MG63 (cell line): ENCODE data around the gene HSF5. TPM values are rescaled to one million over a fixed set of nuclear protein-coding genes. Genes with fewer than 3 reads are reported as not detected.

Experiments used
- DNase-seq: peaks from one replicate; pipeline ENCODE4 v3.0.0-alpha.2; 2020
- H3K27me3 ChIP-seq: fragments of 250-450 bp; sonication (Bioruptor Pico); 2 replicates; pipeline ENCODE4 v1.5.1; 2020; ENCODE audit warnings: mild to moderate bottlenecking, moderate library complexity
- H3K36me3 ChIP-seq: fragments of 250-450 bp; sonication (Bioruptor Pico); 2 replicates; pipeline ENCODE4 v1.5.1; 2020; ENCODE audit warnings: mild to moderate bottlenecking, moderate library complexity
- H3K4me3 ChIP-seq: fragments of 250-450 bp; sonication (Bioruptor Pico); 2 replicates; pipeline ENCODE4 v1.5.1; 2020; ENCODE audit warnings: mild to moderate bottlenecking, moderate library complexity
- H3K9me3 ChIP-seq: fragments of 250-450 bp; sonication (Bioruptor Pico); 2 replicates; pipeline ENCODE4 v1.5.1; 2020; ENCODE audit warnings: mild to moderate bottlenecking, moderate library complexity
- total RNA-seq: library from RNA; depleted of rRNA; stranded (reverse); fragments of >200 nt; shearing (Covaris generic); gene quantifications from 2 replicates; pipeline ENCODE4 v1.2.3, GENCODE V29; 2014; ENCODE audit warnings: low replicate concordance

The HSF5 gene
- total RNA-seq, 1 experiment from 2014 or later, result not detected

DNA sequence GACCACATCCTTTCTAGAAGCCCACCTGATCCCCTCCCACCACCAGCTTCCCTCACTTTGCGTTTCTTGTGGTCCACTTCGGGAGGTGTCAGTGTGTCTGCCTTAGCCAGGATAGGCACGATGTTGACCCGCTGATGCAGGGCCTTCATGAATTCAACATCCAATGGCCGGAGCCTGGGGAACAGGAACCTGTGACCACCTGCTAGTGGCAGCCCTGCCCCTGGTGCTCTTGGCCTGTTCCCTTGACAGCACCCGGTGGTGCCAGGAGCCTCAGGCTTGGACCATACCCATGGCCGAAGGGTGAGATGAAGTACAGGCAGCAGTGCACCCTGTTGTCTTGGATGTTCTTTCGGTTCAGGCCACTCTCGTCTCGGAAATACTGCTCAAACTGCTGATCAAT is 33.5 kb upstream of the HSF5 start:
- Histone ChIP-seq H3K36me3 (no peaks in the 10 kb centered on the region), H3K27me3 (no peaks in the 10 kb centered on the region), H3K9me3 (no peaks in the 10 kb centered on the region), H3K4me3 (no peak overlapping the region)
- DNase-seq, result no peak

DNA sequence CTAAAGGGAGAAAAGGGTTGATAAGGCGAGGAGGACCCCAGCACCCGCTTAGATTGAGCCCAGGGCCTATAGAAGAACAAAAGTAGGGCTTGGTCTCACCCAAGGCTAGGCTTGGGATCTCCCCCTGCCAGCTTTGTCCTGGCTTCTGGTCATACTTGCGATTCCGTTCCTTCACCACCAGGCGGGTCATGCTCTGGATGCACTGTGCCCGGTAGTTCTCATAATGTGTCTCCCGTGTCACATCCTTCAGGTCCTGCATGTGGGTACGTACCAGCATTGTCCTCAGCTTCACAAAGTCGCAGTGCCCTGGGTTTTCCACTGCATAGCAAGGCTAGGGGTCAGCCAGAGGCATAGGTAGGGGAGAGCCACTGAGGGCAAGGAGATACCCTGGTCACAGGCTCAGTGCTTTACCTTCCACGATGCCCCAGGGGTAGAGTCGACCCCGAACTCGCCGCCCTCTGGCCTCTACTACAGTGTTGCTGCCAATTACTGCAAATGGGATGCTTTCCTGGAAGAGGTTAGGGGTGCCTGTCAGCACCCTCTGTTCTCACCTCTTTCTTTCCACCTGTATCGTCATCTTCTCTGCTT is 32.7 kb upstream of the HSF5 start:
- Histone ChIP-seq H3K9me3 (no peaks in the 10 kb centered on the region), H3K4me3 (no peak overlapping the region), H3K27me3 (no peaks in the 10 kb centered on the region), H3K36me3 (no peaks in the 10 kb centered on the region)
- DNase-seq, result peak; percentile 24

- DNase-seq, result peak; percentile 100
- Histone ChIP-seq H3K36me3 (no peaks in the 10 kb centered on the region; the same call in 1 of the 2 replicates), H3K9me3 (no peaks in the 10 kb centered on the region), H3K27me3 (no peaks in the 10 kb centered on the region), H3K4me3 (peak overlapping the region; percentile 68)
Measured at GRCh38 chr17:58517928-58518609, 29.9 kb upstream of the HSF5 start.

DNA sequence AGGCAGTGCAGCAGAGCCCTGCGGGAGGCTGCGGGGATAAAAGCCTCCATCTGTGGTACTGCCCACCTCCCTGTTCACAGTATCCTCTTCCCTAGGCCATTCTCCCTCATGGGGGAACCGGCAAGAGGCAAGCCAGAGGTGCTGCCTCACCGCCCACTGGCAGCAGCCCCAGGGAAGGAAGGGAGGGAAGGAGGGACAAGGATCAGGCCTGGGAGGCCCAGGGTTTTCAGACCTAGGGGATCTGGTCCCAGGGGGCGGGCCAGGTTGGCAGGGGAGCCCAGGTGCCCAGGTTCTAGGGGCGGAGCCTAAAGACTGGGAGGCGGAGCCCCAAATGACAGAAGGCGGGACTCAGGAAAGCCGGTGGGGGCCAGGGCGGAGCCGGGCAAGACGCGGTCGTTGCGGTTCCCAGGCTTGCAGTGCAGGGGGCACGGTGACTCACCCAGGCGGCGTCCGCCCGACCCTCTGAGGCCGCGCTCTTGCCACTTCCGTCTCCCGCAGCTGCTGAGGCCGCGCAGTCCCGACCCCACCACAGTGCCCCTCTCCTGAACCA is 29.2 kb upstream of the HSF5 start:
- Histone ChIP-seq H3K9me3 (no peaks in the 10 kb centered on the region), H3K27me3 (no peaks in the 10 kb centered on the region), H3K4me3 (peak overlapping the region; percentile 68), H3K36me3 (peaks cover 6% of the 10 kb centered on the region)
- no peak for DNase-seq

GRCh38 chr17:58516644-58517377 is 28.6 kb upstream of the HSF5 start:
- no peaks in the 10 kb centered on the region for H3K27me3 ChIP-seq
- no peak for DNase-seq
- H3K4me3 ChIP-seq, result peak overlapping the region; percentile 68
- peaks cover 10% of the 10 kb centered on the region for H3K36me3 ChIP-seq
- H3K9me3 ChIP-seq, result no peaks in the 10 kb centered on the region

- peaks cover 20% of the 10 kb centered on the region for H3K36me3 ChIP-seq
- no peak overlapping the region for H3K4me3 ChIP-seq
- DNase-seq, result no peak
- no peaks in the 10 kb centered on the region for H3K27me3 ChIP-seq
- H3K9me3 ChIP-seq, result no peaks in the 10 kb centered on the region
Measured at GRCh38 chr17:58515286-58515685, 27.1 kb upstream of the HSF5 start.

- no peaks in the 10 kb centered on the region for H3K27me3 ChIP-seq
- DNase-seq, result no peak
- H3K4me3 ChIP-seq, result peak overlapping the region; percentile 73
- no peaks in the 10 kb centered on the region for H3K9me3 ChIP-seq
- peaks cover 25% of the 10 kb centered on the region for H3K36me3 ChIP-seq
Measured at GRCh38 chr17:58514770-58515157, 26.6 kb upstream of the HSF5 start.

- Histone ChIP-seq H3K9me3 (no peaks in the 10 kb centered on the region), H3K27me3 (no peaks in the 10 kb centered on the region), H3K4me3 (peak within 1 kb of the TSS; percentile 73), H3K36me3 (peaks cover 28% of the 10 kb centered on the region)
- peak; percentile 83 for DNase-seq
Measured at GRCh38 chr17:58513965-58514769, 26.0 kb upstream of the HSF5 start, which contains the start of gene MTMR4. TSS of gene MTMR4 (minus strand) at chr17:58514638. CDS start at chr17:58514407, 231 bp downstream.

GRCh38 chr17:58513267-58513964 is 25.2 kb upstream of the HSF5 start:
- DNase-seq, result no peak
- H3K36me3 ChIP-seq, result peaks cover 34% of the 10 kb centered on the region

GRCh38 chr17:58510075-58510474 is 21.9 kb upstream of the HSF5 start:
- peaks cover 50% of the 10 kb centered on the region for H3K36me3 ChIP-seq
- no peaks in the 10 kb centered on the region for H3K9me3 ChIP-seq
- no peak overlapping the region for H3K4me3 ChIP-seq
- H3K27me3 ChIP-seq, result no peaks in the 10 kb centered on the region
- no peak for DNase-seq

More at GRCh38 chr17:58513267-58513964, 25.2 kb upstream of the HSF5 start:
- Histone ChIP-seq H3K27me3 (no peaks in the 10 kb centered on the region), H3K4me3 (peak overlapping the region; percentile 73), H3K9me3 (no peaks in the 10 kb centered on the region)

DNA sequence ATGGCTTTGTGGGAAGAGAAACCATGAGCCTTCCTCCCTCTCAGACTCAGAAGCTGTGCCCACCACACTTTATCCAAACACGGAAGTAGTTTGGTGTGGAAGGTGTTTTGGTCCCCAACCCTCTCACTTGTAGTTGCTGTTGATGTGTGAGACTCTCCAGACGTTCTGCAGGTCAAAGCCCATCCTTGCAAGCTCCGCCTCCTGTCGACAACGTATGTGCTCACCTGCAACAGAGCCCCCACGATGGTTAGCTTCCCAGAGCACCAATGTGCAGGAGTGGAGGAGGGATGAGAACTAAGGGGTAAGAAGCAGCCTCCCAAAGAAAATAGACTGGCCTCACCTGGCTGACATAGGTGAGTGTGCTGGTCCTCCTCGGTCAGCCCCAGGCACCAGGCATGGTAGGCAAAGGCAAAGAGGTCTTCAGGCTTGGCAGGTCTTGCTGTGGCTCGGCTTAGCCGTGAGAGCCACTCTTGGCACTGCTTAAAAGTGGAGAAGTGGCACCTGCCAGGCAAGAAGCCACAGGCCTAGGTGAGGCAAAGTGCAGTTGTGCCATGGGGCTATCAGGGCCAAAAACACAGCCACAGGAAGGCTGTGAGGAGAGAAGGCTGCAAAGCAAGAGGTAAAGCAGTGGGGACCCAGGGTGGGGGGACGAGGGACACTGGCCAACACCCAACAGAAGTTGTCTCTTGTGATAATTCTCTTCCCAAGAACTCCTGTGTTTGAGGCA is 20.3 kb upstream of the HSF5 start:
- Histone ChIP-seq H3K36me3 (peaks cover 58% of the 10 kb centered on the region), H3K4me3 (no peak overlapping the region)
- no peak for DNase-seq

DNA sequence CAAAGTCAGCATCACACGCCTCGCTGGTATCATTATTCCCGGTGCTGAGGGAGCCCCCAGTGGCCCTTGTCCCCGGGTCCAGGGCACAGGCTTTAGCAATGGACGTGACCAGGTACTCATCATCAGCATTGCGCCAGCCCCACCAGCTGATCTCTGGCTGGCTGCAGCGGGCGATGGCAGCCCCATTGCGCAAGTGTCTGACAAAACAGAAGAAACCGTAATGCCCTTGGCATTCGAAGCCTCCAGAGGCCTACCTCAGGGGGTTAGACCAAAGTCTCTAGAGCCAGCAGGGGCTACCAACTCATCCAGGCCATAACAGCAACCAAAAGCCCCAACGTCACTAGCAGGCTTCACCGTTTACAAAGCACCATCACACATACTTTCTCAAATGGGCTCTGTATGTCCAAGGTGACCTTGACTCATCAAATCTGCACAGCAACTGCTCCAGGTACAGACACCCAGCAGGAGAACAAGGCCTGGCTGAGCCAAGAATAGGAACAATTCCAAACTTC is 19.0 kb upstream of the HSF5 start:
- DNase-seq, result no peak
- Histone ChIP-seq H3K9me3 (no peaks in the 10 kb centered on the region), H3K27me3 (no peaks in the 10 kb centered on the region), H3K4me3 (no peak overlapping the region), H3K36me3 (peaks cover 61% of the 10 kb centered on the region)

More for the DNA sequence above, 20.3 kb upstream of the HSF5 start:
- H3K9me3 ChIP-seq, result no peaks in the 10 kb centered on the region
- H3K27me3 ChIP-seq, result no peaks in the 10 kb centered on the region

- H3K4me3 ChIP-seq, result no peak overlapping the region
- peaks cover 59% of the 10 kb centered on the region for H3K36me3 ChIP-seq
- DNase-seq, result no peak
Measured at GRCh38 chr17:58506354-58507080, 18.3 kb upstream of the HSF5 start.

GRCh38 chr17:58504826-58505351 is 16.7 kb upstream of the HSF5 start:
- Histone ChIP-seq H3K36me3 (peaks cover 50% of the 10 kb centered on the region), H3K4me3 (no peak overlapping the region), H3K9me3 (no peaks in the 10 kb centered on the region), H3K27me3 (no peaks in the 10 kb centered on the region)
- DNase-seq, result no peak

More at GRCh38 chr17:58506354-58507080, 18.3 kb upstream of the HSF5 start:
- Histone ChIP-seq H3K9me3 (no peaks in the 10 kb centered on the region), H3K27me3 (no peaks in the 10 kb centered on the region)
